HuH-7.5 (cell line): ENCODE data around the gene NME1.
"Not testable (repeated sequence)": the region's sequence is repeated elsewhere in the genome, so short reads cannot be mapped to it uniquely, and the experiment has no call there.

Source experiments
- DNase-seq: peaks from one replicate; pipeline ENCODE4 v3.0.0; 2011; ENCODE audit warnings: low spot score

NME1 gene

DNA sequence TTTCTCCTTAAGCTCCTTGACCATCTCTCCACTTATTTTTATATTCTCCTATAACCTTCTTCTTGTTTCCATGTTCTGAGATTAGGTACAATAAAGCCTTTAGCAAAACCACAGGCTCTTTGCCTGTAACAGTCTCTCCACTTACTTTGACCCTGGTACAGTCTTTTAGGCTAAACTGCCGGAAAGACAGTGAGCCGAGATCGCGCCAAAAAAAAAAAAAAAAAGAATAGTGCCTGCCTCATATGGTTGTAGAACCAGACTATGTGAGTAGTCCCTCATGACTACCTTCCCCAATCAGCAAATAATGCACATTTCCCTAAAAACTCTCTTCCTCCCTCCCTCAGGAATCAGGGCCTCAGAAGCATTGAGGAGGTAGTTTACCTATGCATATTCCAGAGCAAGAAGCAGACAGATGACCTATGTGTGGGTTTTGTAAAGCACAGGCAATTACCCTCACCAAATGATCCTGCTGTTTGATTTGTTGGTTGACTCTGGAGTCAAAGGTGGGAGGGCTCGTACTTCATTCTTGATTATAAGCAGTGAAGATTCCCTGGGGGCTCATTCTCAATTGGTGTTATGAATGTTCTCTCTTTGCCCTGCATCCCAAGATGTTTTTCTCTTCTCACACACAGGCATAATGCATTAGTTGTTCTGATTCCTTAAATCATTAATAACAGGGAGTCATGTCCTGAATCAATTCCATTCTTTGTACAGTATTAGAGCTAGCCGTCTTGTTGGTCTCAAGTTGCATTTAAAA, 8.9 kb upstream of the NME1 start:
- DNase-seq = no peak

DNA sequence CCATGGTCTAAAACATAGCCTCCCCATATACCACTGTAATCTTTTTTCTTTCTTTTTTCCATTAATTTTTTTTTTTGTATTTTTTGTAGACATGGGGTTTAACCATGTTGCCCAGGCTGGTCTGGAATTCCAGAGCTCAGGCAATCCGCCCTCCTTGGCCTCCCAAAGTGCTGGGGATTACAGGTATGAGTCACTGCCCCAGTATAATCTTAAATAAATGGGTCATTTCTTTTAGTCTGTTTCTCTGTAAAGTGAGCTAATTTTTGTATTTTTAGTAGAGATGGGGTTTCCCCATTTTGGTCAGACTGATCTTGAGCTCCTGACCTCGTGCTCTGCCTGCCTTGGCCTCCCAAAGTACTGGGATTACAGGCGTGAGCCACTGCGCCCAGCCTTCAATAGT, 5.7 kb upstream of the NME1 start:
- DNase-seq = no peak

DNA sequence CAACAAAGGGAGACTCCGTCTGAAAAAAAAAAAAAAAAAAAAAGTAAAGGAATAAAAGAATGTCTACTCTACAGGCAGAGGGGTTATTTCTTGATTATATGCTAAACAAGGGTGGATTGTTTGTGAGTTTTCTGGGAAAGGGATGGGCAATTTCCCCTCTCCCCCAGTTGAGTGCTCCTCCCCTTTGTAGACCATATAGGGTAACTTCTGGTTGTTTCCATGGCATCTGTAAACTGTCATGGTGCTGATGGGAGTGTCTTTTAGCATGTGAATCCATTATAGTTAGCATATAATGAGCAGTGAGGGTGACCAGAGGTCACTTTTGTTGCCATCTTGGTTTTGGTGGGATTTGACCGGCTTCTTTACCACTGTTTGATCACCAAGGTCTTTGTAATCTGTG, 4.2 kb upstream of the NME1 start:
- no peak for DNase-seq

DNA sequence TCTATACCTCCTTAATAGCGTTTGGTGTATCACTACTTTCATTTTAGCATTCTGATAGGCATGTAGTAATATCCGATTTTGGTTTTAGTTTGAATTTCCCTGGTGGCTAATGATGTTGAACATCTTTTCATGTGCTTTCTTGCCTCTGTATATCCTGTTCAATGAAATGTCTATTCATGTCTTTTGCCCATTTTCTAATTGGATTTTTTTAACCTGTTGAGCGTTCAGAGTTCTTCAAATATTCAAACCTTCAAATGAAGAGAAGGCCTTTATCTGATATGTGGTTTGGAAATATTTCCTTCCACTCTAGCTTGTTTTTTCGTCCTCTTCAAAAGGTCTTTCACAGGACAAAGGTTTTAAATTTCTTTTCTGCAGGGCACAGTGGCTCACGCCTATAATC, 2.4 kb upstream of the NME1 start:
- DNase-seq = no peak

DNA sequence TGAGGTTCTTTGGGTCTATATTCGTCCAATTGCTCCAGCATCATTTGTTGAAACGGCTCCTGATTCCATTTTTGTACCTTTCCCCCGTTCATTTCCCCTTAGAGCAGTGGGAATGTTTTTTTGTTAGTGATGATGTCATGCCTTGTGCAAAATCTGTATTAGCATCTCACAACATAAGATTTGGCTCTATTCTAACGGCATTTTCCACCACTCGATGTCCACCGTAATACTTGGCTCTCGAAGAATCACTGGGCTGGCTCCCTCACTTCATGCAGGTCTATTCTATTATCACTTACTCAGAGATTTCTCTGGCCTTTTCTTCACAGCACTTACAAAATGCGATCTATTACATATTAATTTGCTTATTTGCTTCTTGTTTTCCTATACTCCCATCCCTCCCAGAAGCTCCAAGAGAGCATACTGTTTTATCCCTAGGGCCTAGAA, 571 bp upstream of the NME1 start:
- no peak for DNase-seq

DNA sequence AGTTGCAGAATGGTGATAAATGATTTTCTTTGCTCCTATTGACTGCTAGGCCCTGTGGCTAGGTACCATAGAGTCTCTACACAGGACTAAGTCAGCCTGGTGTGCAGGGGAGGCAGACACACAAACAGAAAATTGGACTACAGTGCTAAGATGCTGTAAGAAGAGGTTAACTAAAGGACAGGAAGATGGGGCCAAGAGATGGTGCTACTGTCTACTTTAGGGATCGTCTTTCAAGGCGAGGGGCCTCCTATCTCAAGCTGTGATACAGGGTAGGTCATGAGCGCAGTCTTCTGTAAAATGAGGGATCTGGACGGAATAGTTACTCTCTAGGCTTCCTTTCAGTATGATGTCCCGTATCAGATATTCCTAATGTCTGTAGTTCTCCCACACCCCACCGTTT, 817 bp downstream of the NME1 start:
- no peak for DNase-seq

DNA sequence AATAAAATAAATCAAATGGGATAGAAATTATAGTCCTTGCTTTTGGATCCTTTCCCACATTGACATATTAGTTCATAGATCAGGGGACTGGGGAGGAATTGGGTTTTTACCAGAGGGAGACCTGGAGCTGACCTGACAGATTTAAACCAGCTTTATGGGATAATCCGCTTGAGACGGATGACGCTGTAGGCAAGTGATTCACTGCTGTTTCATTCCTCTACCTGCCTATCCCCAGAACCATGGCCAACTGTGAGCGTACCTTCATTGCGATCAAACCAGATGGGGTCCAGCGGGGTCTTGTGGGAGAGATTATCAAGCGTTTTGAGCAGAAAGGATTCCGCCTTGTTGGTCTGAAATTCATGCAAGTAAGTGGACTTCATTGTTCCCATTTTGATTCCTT, 2.1 kb downstream of the NME1 start:
- no peak for DNase-seq

DNA sequence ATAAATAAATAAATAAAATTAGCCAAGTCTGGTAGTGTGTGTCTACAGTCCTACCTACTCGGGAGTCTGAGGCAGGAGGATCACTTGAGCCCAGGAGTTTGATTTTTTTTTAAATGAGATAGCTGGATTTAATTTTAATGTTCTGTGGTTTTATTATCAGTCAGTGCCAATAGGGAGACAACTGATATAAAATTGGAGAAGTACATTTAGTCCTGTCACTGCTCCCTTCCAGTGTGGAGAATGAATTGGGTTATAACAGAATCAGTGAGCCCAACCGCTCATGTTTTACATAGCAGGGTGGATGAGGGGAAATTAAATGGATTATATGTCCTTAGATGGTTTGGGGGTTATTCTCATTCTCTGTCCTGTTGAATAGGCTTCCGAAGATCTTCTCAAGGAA, 6.2 kb downstream of the NME1 start:
- DNase-seq = no peak

DNA sequence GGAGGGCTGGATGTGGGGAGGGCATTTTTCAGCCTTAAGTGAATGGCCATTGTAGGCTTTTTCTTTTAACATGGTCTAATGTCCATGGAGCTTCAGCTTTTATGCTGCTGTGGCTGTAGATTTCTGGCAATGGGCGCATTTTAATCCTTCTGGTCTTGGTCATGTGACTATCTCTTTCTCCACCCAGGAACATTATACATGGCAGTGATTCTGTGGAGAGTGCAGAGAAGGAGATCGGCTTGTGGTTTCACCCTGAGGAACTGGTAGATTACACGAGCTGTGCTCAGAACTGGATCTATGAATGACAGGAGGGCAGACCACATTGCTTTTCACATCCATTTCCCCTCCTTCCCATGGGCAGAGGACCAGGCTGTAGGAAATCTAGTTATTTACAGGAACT, 8.2 kb downstream of the NME1 start:
- no peak for DNase-seq

DNA sequence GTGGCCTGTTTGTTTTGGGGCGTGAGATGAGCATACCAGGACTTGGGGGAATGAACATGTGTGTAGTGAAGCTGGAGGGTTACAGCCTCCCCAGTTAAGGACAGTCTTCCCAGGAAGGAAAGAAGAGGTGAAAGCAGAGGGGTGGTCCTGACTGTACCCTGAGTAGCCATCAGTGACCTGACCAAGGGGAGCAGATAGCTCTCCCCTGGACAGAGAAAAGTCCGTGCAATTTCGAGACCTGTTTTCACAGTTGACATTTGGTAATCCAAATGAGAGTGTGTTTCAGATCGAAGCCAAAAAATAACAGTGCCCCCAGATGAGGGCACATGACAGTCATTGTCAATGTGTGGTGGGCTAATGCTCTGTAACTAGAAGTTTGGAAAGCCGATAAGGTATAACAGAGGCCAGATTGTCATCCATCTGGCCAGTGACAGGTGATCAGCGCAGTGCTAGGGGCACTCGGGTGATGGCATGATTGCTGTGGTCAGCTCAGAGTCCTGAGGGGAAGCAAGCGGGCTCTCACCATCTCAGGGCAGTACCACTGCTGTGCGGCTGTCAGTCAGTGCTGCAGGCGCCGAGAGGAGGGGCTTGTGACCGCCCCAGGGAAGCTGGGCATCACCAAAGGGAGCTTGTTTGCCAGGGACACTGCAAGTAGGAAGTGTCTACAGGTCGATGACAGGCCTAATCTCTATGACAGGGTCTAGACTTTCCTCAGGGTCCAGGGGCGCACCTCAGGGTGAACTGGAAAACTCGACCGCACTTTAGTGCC, 11.7 kb downstream of the NME1 start:
- DNase-seq = no peak

DNA sequence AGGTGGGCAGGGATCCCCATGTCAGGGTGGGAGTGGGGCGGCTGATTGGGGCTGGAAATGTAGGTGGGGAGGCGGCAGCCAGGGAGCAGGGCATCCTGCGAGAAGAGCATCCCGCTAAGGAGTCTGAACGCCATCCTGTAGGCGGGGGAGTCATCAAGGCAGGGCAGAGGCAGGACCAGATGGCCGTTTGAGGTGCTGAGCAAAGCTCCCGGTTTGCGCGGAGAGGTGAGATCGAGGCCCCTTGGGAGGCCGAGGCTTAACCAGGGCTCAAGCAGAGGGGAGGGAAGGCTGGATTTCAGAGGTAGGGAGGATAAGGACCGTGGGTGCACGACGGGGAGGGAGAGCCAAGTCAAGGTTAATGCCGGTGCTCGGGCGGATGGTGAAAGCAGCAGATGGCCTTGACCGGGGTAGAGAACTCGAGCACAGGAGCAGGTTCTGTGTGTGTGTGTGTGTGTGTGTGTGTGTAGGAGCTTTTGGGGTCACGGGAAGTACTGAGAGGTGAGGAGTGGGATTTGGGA, 12.4 kb downstream of the NME1 start:
- DNase-seq = no peak

DNA sequence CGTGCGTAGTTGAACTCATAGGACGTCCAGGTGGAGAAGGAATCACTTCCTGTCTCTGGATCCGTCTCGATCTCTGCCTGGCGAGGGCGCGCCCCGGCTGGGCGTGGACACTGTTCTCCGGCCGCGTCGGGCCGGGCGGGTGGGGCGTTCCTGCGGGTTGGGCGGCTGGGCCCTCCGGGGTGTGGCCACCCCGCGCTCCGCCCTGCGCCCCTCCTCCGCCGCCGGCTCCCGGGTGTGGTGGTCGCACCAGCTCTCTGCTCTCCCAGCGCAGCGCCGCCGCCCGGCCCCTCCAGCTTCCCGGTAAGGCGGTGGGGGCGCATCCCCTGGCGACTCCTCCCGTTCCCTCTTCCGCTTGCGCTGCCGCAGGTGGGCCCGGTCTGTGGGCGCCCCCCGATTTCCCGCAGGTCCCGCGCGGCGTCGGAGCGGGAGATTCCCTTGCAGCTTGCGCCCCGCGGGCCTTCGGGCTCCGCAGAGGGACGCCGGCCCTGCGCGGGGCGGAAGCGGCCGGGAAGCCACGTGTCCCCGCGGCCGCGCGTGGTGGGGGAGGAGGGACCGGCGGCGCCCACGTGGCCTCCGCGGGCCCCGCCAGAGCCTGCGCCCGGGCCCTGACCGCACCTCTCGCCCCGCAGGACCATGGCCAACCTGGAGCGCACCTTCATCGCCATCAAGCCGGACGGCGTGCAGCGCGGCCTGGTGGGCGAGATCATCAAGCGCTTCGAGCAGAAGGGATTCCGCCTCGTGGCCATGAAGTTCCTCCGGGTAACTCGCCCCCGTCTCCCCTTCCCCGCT, 13.0 kb downstream of the NME1 start, which contains the start of gene NME2:
Gene NME2 (plus strand): TSS at position 214 of the 789 bp plus-strand sequence. CDS start 420 bp downstream, at position 634.
- peak; percentile 93 for DNase-seq

DNA sequence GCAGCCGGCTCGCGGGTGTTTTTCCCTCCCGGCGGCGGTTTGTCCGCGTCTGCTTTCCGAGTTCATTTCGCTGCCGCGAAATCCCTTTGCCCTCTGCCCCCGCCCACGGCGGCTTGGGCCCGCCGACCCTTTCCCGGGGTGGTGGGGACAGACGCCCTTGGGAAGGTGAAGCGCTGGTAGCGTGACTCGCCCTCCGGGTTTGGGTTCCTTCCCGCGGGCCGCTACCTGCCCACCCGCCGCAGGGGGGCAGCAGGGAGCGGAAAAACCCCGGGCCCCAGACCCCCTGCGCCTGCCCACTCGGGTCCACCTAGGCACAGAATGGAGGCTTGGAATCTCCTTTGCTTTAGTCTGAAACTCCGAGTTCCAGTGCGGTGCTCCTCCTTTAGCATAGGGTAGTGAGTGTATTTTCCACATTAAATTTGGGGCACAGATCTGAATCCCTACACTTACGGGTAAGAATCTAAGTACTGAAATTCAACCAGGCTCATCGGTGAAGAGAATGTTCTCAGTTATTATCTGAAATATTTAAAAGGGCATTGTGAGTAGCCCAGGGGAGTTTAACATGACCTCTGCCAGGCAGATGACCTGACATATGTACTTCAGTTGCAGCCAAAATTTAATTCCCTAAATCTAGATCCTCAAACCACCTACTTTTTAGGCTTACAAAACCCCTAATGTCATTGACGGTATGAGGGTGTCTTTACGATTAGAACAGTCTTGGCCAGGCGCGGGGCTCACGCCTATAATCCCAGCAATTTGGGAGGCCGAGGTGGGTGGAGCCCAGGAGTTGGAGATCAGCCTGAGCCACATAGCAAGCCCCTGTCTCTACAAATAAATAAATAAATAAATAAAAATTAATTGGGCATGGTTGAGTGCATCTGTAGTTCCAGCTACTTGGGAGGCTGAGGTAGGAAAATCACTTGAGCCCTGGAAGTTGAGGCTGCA, 13.9 kb downstream of the NME1 start:
- DNase-seq = peak; percentile 93

DNA sequence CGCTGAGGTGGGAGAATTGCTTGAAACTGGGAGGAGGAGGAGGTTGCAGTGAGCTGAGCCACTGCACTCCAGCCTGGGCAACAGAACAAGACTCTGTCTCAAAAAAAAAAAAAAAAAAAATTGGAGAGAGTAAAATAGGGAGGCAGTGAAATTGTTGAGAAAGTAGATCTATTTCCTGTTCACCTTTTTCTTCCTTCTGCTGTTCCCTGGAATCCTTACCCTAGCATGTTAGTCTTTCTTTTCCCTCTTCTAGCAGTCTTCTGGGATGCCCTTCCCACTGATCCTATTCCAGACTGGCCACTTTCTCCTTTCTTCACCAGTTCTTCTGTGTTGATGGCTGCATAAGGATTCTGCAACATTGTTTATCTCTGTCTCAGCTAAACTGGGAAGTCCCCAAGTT, 16.0 kb downstream of the NME1 start:
- no peak for DNase-seq

DNA sequence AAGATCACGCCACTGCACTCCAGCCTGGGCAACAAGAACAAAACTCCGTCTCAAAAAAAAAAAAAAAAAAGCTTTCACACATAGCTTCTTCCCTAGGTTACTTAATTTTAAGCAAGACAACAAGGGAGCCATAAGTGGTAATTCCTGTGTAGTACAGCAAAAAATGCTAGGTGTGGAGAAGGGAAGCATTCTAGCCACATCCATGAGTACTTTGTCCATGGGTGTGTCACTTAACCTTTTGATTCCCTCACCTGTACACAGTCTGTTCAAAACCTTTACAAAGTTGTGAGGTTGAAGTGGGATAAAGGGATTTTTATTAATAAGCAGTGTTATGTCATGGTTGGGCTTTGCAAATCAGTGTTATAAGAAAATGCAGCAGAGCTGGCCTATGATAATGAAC, 17.4 kb downstream of the NME1 start:
- DNase-seq = no peak

DNA sequence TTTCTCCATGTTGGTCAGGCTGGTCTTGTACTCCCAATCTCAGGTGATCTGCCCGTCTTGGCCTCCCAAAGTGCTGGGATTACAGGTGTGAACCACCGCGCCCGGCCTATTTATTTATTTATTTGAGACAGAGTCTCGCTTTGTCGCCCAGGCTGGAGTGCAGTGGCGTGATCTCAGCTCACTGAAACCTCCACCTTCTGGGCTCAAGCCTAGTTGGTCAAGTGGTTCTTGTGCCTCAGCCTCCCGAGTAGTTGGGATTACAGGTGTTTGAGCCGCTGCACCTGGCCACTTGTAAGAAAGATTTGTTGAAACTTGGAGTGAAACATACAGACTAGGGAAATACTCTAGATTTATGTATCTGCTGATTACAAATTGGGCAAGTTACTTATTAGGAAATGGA, 18.7 kb downstream of the NME1 start:
- not testable (repeated sequence) for DNase-seq

DNA sequence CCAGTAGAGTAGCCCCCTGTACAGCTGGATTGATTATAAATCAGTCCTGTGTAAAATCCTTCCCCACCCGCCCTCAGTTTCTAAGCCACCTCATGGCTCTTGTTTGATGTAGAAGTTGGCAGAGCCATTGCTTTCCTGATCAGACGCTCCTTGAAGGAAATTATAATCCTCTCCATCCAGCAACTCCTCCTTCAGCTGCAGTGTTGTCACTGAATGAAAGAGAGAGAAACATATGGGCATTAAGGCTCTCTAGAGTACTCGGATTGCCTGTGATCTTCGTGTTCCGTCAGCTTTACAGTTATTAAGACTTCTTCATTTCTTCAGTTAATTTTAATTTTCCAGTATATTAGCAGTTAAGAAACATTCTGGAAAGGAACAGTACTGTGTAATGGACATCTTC, 27.1 kb downstream of the NME1 start:
- no peak for DNase-seq

DNA sequence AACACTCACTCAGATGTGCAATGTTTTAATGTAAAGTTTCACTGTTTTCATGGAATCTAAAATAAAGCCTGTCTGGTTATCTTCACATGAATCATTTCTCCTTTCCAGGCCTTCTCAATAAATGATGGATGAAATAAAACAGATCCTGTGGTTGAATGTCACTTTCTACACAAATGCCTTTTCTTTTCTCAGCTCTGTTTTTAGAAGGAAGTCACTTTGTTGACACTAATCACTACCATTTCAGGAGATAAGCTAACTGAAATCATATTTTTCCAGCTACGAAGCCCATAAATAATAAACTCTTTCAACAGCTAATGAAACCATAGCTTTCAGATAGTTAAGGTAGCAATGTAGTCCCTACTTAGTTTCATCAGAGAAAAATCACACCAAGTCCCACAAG, 30.8 kb downstream of the NME1 start:
- no peak for DNase-seq

DNA sequence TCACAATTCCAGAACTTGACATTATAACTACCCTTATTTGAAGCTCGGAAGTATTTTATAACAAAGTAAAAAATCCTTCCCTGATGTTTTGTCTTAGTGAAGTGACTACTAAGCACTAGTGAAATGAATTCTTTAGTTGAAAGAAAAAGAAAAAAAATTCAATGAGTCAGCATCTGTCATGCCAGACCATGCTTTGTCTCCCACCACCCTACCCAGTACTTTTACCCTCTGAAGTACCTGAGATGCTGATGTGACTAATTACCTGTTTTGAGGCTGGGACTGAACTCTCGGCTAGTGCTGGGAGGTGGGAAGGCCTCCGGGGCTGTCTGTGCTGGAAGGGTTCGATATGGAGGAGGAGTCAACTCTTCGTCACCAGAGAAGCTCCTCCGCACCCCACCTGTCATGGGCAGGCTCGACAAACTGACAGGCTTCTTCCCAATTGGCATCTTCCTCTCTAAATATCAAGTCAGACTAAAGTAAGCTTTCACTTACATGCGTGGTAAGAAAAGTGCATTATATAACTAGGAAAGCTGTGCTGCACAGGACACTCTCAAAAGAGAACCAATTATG, 32.5 kb downstream of the NME1 start:
- no peak for DNase-seq

DNA sequence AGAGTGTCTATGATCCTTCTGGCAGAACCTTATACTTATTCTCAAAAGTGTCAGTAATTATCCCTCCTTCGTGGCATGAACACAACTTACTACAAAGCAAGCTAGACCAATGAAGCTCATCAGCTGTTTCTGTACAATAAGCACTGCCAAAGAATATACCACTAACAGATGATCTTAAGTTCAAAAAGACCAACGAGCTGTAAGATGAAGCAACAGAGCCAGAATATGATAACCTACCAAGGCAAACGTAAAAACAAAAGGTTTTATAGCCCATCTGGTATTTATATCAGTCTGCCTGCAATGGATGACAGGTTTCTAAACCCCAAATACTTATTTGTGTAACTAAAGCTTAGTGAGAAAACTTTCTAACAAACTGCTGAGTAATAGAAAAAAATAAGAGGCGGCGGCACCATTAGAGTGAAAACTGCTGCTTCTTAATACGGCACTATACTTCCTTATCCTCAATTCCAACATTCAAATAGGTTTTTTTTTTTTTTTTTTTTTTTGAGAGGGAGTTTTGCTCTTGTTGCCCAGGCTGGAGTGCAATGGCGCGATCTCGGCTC, 35.0 kb downstream of the NME1 start:
- DNase-seq = no peak

DNA sequence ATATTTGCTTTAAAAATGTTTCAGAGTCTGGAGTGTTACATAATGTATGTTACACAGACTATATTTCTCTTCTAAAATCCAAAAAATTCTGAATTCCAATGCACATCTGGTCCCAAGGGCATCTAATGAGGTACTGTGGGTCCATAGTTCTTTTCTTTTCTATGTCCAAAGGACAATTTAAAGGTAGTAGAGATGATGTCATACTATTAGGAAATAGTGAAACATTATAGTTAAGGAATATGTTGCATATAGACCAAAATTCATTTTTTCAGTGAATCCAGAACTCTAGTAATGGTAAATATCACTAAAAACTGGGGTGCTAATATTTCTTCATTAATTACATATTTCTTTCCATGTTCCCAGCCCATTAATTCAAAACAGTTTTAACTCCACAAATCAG, 35.8 kb downstream of the NME1 start:
- DNase-seq = no peak
